ENCODE results near the gene ZNF70. TPM values are rescaled to one million over a fixed set of nuclear protein-coding genes. Genes with fewer than 3 reads are reported as not detected.

The ZNF70 gene
- total RNA-seq, 1 donor, result 5.9 TPM

- no peak overlapping the region for H3K4me3 ChIP-seq (ENCODE audit: low read depth, low read length)
- DNase-seq (ENCODE audit: low read depth), result no peak
- TF ChIP-seq CTCF (IDR thresholded peaks at IDR 0.05; ENCODE audit: insufficient read depth, low read length), result no peak
These were observed 38.2 kb upstream of the ZNF70 start for GRCh38 chr22:23789121-23789520.

DNA sequence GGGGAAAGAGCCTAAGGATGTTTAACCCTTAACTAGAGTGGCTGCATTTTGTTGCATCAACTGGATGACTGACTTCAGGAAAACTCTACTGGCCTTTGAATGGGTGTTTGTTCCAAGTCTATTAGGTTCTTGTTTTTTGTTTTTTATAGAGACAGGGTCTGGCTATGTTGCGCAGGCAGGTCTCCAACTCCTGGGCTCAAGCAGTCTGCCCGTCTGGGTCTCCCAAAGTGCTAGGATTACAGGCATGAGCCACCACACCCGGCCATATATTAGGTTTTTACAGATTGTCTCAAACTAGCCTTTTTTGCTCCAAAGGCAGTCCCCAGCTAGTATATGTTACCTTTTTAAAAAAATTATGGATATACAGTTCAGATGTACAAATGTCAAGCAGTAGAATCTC lies 37.0 kb upstream of the ZNF70 start:
- TF ChIP-seq CTCF (IDR thresholded peaks at IDR 0.05; ENCODE audit: insufficient read depth, low read length), result no peak
- peak overlapping the region; percentile 93 for H3K4me3 ChIP-seq (ENCODE audit: low read depth, low read length)
- DNase-seq (ENCODE audit: low read depth), result no peak

GRCh38 chr22:23787600-23787896 lies 36.6 kb upstream of the ZNF70 start:
- TF ChIP-seq CTCF (IDR thresholded peaks at IDR 0.05; ENCODE audit: insufficient read depth, low read length), result no peak
- no peak for DNase-seq (ENCODE audit: low read depth)
- H3K4me3 ChIP-seq (ENCODE audit: low read depth, low read length), result peak overlapping the region; percentile 93

DNA sequence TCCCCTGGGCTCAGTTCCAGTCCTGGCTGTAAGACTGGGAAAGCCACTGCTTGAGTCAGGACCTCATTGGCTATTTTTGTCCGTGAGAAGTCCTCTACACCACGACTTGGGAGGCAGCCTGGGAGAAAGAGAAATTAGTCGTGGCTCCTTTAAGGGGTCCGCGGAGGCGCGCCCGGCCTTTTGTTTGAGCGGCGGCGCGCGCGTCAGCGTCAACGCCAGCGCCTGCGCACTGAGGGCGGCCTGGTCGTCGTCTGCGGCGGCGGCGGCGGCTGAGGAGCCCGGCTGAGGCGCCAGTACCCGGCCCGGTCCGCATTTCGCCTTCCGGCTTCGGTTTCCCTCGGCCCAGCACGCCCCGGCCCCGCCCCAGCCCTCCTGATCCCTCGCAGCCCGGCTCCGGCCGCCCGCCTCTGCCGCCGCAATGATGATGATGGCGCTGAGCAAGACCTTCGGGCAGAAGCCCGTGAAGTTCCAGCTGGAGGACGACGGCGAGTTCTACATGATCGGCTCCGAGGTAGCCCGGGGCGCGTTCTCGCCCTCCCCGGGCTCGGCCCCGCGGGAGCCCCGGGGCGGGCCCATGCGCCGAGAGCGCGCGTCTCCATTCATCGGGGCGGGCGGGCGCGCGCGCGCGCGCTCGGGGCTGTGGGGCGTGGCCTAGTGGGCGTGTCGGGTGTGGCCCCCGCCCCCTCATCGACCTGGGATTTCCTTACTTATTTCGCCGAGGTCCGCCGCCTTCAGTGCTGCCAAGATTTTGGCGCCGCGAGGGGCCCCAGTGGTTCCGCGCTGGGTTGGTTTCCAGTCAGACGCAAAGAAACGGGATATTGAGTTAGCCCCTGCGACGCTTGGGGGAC lies 36.1 kb upstream of the ZNF70 start, which contains the start of gene SMARCB1:
Gene SMARCB1 (plus strand): TSS at position 215 of the 848 bp plus-strand sequence. CDS start 204 bp downstream, at position 419.
- DNase-seq (ENCODE audit: low read depth), result peak; percentile 93
- TF ChIP-seq CTCF (IDR thresholded peaks at IDR 0.05; ENCODE audit: insufficient read depth, low read length), result no peak
- H3K4me3 ChIP-seq (ENCODE audit: low read depth, low read length), result peak within 1 kb of the TSS; percentile 93

DNA sequence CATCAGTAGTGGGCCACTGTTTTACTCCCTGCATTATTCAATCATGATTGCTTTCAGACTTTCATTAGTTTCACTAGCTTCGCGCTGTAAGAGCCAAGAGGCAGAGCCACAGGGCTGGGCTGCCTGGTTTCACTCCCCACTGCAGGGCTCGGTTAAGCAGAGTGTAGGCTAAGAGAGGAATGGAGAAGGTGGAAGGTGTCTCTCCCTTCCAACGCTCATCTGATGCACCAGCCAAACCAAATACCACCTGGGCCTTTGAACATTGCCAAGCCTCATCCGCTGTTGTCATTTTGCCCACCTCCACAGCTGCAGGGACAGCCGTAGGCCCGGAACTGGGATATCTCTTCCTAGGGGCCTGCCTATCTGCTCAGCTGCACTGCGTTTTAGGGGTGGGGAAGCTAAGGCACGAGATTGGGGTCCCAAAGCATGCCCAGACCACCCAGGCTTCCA lies 35.4 kb upstream of the ZNF70 start:
- TF ChIP-seq CTCF (IDR thresholded peaks at IDR 0.05; ENCODE audit: insufficient read depth, low read length), result no peak
- peak; percentile 17 for DNase-seq (ENCODE audit: low read depth)
- peak overlapping the region; percentile 93 for H3K4me3 ChIP-seq (ENCODE audit: low read depth, low read length)

DNA sequence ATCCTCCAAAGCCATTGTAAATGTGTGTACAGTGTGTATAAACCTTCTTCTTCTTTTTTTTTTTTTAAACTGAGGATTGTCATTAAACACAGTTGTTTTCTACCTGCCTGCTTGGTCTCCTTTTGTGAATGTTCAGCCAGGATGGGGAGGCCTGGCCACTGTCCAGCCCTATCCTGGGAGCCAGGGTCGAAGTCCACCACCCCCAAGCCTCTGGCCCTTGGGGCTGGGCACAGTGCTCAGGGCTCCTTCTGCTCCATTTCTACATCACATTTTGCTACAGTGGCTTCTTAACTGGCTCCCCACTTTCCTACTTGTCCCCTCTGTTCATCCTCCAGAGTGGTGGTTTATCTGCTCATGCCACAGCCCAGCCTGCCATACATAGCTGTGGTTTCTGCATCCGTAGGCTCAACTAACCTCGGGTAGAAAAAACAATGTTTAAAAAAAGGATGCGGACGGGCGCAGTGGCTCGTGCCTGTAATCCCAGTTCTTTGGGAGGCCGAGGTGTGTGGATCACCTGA lies 33.4 kb upstream of the ZNF70 start:
- DNase-seq (ENCODE audit: low read depth), result no peak

More for the DNA sequence above, 33.4 kb upstream of the ZNF70 start:
- no peak for TF ChIP-seq CTCF (IDR thresholded peaks at IDR 0.05; ENCODE audit: insufficient read depth, low read length)
- no peak overlapping the region for H3K4me3 ChIP-seq (ENCODE audit: low read depth, low read length)

Data from fibroblast of the aortic adventitia (primary cell).